NCI-H345 treated with DMSO at 0.1 percent for 48 hours (cell line): Measurements from ENCODE around the gene GUCD1.

ENCODE experiments used
- DNase-seq: peaks from one replicate; lab custom pipeline; 2025; ENCODE audit not compliant: unreplicated experiment; lab: John Stamatoyannopoulos, UW

Gene GUCD1

GRCh38 chr22:24504956-24505736, 49.8 kb downstream of the GUCD1 start:
- no peak for DNase-seq

- no peak for DNase-seq
These were observed 50.4 kb downstream of the GUCD1 start for GRCh38 chr22:24504540-24504939.

GRCh38 chr22:24503843-24504338, 51.0 kb downstream of the GUCD1 start:
- DNase-seq: no peak

GRCh38 chr22:24503137-24503842, 51.6 kb downstream of the GUCD1 start:
- no peak for DNase-seq

- no peak for DNase-seq
These were observed 52.4 kb downstream of the GUCD1 start for GRCh38 chr22:24502541-24502940.

GRCh38 chr22:24502034-24502433, 52.9 kb downstream of the GUCD1 start:
- no peak for DNase-seq

- DNase-seq: no peak
These were observed 53.5 kb downstream of the GUCD1 start for GRCh38 chr22:24501301-24502005.

- no peak for DNase-seq
These were observed 54.6 kb downstream of the GUCD1 start for GRCh38 chr22:24500277-24500820.

- no peak for DNase-seq
These were observed 55.1 kb downstream of the GUCD1 start for GRCh38 chr22:24499706-24500276.

GRCh38 chr22:24498824-24499223, 56.1 kb downstream of the GUCD1 start:
- no peak for DNase-seq

- DNase-seq: no peak
These were observed 57.1 kb downstream of the GUCD1 start for GRCh38 chr22:24497841-24498258.

- no peak for DNase-seq
These were observed 58.3 kb downstream of the GUCD1 start for GRCh38 chr22:24496661-24497060.

GRCh38 chr22:24496234-24496633, 58.7 kb downstream of the GUCD1 start:
- DNase-seq: no peak

GRCh38 chr22:24495365-24495675, 59.6 kb downstream of the GUCD1 start:
- DNase-seq: no peak

- no peak for DNase-seq
These were observed 60.2 kb downstream of the GUCD1 start, which contains the start of gene UPB1 for GRCh38 chr22:24494528-24495364. Gene UPB1 (plus strand): TSS chr22:24495332. CDS start chr22:24495404, 72 bp downstream.

- DNase-seq: no peak
These were observed 60.8 kb downstream of the GUCD1 start for GRCh38 chr22:24494167-24494527.

GRCh38 chr22:24492391-24492790, 62.5 kb downstream of the GUCD1 start:
- DNase-seq: no peak
